GM10847 (cell line): ENCODE data around the gene SGK2.
A peak's percentile ranks its signal among the peaks of the same experiment; 100 is the strongest.

ENCODE experiments used
- POLR2A ChIP-seq: IDR thresholded peaks from 2 replicates; pipeline ENCODE4 v1.6.1; 2011; ENCODE audit not compliant: insufficient read length; ENCODE audit errors: extremely low read depth

Gene SGK2

DNA sequence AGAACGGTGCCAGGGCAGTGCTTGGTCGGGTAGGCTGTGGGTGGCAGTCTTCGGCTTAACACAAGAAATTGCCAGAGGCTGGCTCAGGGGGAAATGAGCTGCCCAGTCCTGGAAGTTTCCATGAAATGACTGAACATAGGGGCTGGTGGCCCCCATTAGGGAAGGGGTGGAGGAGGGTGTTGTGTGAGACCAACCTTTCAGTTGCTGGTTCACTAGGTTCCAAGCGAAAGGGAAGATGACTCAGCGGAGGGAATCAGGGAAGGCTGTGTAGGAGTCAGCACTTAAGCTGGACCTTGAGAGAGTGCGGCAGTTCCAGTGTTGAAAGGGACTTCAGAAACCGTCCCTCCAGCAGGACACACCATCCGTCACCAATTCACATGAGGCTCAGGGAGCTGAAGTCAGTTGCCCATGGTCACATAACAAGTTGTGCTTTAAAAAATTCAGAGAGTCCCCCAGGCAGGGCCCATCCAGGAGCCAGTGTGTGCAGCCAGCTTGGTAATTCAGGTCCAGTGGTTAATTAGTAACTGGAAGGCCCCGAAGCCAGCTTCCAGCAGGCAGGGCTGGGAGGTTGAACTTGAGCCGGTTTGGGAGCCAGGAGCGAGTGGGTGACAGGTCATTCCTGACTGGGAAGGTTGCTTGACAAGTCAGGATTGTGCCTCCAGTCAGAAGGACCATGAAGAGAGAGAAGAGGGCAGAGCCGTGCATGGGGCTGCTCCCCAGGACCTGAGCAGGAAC, at the start of gene SGK2:
Gene SGK2 (plus strand): TSS at position 616 of the 735 bp plus-strand sequence. CDS start 7,469 bp downstream, outside the sequence.
- TF ChIP-seq POLR2A: no peak

DNA sequence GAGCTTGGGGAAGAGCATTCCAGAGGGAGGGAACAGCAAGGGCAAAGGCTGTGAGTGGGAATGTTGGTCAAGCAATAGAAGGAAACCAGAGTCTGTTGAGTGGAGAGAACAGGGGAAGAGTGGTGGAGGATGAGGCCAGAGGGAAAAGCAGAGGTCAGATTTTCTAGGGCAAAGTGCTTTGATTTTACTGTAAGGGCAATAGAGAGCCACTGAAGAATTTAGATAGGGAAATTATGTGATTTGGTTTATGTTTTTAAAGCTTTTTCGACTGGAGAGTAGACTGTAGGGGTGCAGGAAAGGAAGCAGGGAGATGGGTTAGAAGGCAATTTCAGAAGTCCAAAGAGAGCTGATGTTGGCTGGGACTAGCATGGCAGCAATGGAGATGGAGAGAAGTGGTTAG, 46.9 kb upstream of the SGK2 start:
- TF ChIP-seq POLR2A: no peak

DNA sequence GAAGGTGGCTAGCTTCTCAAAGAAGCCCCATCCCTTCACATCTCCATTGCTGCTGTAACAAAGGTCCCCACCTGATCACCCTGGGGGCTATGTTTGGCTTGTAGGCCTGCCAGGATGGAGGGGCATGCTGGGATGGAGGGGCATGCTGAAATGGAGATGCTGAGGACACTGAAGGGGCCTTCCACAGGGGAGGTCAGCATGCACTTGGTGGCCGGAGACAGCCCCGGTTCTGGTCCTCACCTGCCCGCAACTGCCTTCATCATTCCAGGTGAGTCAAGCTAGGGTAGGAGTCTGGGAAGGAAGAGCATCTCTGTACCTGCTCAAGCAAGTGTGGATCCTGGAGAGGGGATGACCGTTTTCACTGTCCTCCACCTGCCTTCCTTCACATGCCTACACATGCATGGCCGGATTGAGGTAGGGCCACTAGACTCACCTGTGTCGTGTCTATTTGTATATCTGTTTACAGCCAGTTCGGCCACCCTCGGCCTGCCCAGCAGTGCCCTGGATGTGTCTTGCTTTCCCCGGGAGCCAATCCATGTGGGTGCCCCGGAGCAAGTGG, 45.4 kb upstream of the SGK2 start:
- TF ChIP-seq POLR2A: no peak

DNA sequence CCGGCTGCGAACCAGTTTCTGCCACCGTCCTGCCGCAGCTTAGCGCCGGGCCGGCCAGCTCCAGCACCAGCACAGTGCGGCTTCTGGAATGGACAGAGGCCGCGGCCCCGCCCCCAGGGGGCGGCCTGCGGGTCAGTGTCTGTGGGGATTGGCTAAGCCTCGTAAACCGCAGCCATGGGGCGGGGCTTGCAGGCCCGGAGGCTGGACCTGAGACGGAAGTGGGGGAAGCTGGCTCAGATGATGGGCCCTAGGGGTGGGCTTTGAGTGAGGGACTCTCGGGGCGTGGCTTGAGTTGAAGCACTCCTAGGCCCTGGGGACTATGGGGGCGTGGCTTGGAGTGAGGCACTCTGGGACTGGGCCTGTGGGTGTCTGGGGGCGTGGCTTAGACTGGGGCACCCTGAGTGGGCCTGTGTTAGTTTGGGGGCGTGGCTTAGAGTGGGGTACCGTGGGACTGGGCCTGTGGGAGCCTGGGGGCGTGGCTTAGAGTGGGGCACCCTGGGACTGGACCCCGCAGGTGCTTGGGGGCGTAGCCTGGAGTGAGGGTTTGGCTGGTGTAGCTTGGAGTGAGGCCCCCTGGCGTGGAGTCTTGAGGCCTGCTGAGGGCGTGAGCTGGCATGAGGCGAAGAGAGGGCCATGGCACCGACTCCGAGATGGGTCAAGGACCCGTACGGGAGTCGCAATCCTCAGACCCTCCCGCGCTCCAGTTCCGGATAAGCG, 44.7 kb upstream of the SGK2 start:
- peak; percentile 58 for TF ChIP-seq POLR2A

DNA sequence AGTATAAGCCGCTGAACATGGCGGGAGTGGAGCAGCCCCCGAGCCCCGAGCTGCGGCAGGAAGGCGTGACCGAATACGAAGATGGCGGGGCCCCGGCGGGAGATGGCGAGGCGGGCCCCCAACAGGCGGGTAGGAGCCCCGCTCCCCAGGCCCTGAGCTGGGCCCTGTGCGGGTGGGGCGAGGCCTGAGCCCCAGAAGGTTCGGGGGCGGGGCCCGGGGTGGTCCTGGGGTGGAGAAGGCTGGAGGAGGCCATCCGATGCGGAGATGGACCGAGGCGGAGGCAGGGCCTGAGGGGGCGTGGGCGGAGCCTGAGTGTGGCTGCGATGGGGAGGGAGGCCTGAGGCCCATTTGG, 44.2 kb upstream of the SGK2 start:
- TF ChIP-seq POLR2A: no peak

DNA sequence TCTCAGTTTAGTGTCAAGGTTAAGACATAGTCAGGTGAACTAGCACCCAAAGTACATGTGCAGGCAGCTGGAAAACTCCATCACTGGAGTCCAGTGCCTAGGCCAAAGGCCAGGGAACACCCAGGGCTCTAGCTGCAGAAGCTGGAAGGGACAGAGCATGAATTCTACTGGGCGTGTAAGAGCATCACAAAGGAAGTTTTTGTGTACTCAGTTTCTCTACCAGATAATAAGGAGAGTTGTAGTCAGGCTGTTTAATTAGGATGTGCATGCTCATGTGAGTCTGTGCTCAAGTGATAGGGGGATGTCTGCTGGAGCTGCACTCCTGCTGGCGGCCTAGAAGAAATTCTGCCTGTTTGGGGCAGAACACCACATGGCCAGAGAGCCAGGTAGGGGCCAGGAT, 43.2 kb upstream of the SGK2 start:
- TF ChIP-seq POLR2A: no peak

DNA sequence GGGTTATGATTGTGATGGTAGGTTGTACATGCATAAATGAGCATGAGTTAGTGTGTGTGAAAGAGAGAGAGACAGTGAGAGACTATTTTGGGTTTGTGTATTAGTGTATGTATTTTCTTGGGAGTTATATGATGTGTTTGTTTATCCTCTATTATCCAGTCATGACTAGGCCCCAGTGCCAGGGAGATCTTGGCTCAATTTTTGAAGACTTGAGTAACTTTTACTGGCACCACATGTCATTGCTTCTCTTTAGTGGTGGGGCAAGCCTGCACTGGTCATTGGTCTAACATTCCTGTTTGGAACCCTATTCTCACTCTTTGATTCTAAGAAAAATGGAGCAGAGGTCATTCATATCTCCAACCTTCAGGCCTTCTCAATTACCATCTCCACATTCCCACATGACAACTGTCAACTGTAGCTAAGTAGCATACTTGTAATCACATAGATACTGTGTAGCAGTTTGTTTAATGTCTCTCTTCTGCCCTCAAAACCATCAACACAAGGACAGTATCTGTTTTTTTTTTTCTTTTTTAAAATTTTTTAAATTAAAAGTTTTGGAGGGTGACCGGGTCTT, 42.5 kb upstream of the SGK2 start:
- no peak for TF ChIP-seq POLR2A

DNA sequence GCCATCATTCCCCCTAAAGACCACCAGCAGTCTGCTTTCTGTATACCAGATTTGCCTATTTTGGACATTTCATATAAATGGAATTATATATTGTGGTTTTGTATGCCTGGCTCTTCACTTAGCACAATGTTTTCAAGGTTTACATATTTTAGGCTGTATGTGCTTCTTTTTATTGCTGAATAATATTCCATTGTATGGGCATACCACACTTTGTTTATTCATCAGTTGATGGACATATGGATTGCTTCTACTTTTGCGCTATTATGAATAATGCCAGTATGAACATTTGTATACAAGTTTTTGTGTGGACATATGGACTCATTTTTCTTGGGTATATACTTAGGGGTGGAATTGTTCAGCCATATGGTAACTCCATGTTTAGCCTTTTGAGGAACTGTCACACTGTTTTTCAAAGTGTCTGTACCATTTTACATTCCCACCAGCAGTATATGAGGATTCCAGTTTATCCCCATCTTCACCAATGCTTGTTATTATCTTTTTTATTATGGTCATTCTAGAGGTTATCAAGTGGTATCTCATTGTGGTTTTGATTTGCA, 38.7 kb upstream of the SGK2 start:
- no peak for TF ChIP-seq POLR2A

DNA sequence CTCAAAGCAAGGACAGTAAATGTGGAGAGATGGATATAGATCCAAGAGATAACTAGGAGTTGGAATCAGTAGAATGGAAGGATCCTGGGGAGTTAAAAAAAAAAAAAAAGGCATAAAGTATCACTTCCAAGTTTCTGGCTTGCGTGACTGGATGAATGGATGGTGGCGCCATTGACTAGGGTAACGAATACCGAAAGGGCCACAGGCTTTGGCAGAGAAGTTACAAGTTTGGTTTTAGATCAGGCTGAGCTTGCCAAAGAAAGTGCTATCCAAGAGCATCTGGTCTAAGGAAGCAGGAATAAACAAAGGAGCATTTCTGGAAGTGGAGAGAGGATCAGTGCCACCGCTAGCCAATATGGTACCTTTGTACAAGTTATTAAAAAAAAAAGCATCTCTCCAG, 33.8 kb upstream of the SGK2 start:
- no peak for TF ChIP-seq POLR2A

DNA sequence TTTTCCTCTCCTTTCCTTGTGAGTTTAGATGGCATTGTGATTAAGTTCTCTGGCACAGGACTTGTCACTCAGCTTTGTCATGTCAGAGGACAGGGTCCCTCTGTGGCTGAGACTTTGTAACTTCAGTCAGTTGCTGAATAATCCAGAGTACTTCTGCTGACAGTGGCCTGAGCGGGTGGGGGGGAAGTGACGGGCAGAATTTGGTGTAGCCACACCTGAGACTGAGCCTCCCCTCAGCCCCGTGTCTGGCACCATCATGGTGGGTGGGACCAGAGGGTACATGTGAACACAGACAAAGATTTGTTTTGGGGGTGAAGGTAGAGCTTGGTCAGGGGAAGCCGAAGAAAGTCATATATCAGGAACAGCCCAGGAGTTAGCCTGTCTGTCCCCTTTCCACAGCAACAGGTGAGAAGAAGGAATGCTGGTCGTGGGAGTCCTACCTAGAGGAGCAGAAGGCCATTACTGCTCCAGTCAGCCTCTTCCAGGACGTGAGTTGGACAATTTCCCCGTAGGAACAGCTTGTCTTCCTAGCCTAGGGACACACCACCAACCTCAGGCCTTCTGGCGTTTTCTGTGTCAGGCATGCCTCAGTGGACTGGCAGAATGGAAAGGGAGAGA, 30.5 kb upstream of the SGK2 start:
- TF ChIP-seq POLR2A: no peak

DNA sequence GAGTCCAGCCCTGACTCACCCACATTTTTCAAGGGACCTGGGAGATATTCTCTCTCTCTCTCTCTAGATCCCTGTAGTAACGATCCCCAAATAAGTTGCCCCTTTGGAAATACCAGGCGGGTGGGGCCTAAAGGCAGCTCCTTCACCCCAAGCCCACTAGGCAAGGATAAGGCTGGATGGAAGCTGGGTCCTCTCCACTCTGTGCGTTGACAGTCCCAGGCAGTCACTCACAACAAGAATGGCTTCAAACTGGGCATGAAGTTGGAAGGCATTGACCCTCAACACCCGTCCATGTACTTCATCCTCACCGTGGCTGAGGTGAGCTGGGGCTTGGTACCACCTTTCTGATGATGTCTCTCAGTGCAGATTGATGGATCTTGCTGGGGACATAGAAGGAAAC, 29.8 kb upstream of the SGK2 start:
- no peak for TF ChIP-seq POLR2A

DNA sequence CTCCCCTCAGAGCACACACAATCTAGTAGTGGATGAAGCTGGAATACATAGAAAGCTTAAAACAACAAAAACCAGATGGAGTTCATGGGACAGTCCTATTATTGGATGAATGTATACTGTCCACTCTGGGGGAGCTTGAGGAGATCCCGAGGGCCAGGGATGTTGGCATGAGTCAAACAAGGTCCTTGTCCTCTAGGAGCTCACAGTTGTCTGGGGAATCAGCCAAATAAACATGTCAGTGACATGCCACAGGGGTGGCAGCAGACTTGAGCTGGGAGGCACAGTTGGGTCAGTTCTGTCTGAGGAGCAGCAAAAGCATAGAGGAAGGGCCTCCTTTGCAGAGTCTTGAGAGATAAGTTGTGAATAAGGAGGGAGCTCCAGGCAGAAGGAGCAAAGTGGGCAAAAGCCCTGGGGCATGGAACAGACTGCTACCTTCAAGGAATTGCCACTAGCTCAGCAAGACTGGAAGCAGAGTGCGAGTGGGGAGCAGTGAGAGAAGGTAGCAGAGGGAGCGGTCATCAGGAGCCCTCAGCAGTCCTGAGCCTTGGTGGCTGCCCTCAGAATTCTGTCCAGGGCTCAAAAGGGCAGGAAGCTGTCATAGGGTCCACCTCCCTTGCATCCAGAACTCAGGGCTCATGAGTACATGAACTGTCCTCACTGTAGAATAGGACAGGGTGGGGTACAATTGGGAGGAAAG, 29.2 kb upstream of the SGK2 start:
- TF ChIP-seq POLR2A: no peak

DNA sequence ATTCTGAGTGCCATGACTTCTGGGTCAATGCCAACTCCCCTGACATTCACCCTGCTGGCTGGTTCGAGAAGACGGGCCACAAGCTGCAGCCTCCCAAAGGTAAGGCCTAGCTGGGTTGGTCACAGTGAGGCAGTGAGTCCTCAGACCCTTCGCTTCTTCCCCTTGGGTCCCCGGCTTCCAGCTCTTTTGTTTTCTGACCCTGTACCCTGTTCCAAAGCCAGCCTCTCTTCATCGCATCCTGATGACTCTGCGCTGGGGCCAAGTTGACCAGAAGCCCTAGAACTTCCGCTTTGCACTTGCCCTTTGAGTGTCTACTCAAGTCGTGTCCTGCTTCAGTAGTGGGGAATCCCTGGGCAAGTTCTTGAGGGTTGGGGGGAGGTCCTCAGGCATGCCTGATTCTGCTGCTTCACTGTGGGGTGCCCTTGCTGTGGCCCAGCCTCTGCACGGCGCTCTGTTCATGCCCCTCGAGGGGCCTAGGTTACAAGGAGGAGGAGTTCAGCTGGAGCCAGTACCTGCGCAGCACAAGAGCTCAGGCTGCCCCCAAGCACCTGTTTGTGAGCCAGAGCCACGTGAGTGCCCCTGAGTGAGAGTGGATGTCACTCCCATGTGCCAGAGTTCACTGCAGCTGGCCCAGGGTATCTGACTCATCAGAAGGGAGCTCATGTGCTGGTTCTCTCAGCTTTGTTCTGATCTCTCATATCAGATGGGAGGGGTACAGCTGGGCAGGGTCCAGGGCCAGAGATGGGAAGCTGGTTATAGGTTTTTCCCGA, 28.3 kb upstream of the SGK2 start:
- TF ChIP-seq POLR2A: no peak

DNA sequence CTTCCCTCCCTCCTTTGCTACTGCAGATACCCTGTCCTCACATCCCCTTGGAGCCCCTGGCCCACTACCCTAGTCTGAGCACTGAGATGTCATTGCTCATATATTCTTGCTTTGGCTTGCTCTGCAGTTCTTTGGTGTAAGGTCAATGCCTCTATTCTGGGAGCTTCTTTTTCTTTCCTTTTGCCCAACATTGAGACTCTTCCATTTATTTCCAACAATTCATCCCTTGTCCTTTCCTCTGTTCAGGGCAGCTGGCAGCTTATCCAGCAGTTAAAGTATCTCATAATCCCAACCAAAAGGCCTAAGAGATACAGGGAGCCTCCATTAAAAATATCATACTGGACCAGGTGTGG, 27.8 kb upstream of the SGK2 start:
- no peak for TF ChIP-seq POLR2A
